Activated naive CD4-positive, alpha-beta T cell treated with anti-CD3 and anti-CD28 coated beads for 36 hours (primary cell): ENCODE results near the gene TMTC2. TPM values are rescaled to one million over a fixed set of nuclear protein-coding genes. Genes with fewer than 3 reads are reported as not detected.

Source experiments
- CTCF ChIA-PET: fragments of 350-600 bp; sonication (Branson Sonifier 250); formaldehyde crosslinking; loops from one replicate; lab custom pipeline; 2021; ENCODE audit warnings: antibody characterized with exemption; lab: Charles Lee
- DNase-seq: peaks from one replicate; pipeline ENCODE4 v3.0.0-alpha.2; 2020
- H3K27ac Mint-ChIP-seq: one replicate; pipeline ENCODE4 v1.8.0; 2021; ENCODE audit warnings: mild to moderate bottlenecking, mixed read lengths
- H3K27me3 Mint-ChIP-seq: one replicate; pipeline ENCODE4 v1.8.0; 2021; ENCODE audit warnings: low read depth, mixed read lengths
- H3K36me3 Mint-ChIP-seq: one replicate; pipeline ENCODE4 v1.8.0; 2021; ENCODE audit warnings: low read depth, mixed read lengths
- H3K4me1 Mint-ChIP-seq: one replicate; pipeline ENCODE4 v1.8.0; 2021; ENCODE audit warnings: low read depth, mixed read lengths
- H3K4me3 Mint-ChIP-seq: one replicate; pipeline ENCODE4 v1.8.0; 2021; ENCODE audit warnings: mild to moderate bottlenecking, moderate library complexity, mixed read lengths
- H3K9me3 Mint-ChIP-seq: one replicate; pipeline ENCODE4 v1.8.0; 2021; ENCODE audit warnings: mixed read lengths
- intact Hi-C: fragments of 100-400 bp; cut with micrococcal nuclease; formaldehyde crosslinking; loops from one replicate; pipeline ENCODE4 v1.15.1; 2023
- total RNA-seq, 2 experiments: library from RNA; stranded (reverse); gene quantifications; one replicate each; pipeline ENCODE4 v1.2.3, GENCODE V29; 2021

Gene TMTC2
- total RNA-seq, 2 experiments from 2014 or later: 3.1 TPM

DNA sequence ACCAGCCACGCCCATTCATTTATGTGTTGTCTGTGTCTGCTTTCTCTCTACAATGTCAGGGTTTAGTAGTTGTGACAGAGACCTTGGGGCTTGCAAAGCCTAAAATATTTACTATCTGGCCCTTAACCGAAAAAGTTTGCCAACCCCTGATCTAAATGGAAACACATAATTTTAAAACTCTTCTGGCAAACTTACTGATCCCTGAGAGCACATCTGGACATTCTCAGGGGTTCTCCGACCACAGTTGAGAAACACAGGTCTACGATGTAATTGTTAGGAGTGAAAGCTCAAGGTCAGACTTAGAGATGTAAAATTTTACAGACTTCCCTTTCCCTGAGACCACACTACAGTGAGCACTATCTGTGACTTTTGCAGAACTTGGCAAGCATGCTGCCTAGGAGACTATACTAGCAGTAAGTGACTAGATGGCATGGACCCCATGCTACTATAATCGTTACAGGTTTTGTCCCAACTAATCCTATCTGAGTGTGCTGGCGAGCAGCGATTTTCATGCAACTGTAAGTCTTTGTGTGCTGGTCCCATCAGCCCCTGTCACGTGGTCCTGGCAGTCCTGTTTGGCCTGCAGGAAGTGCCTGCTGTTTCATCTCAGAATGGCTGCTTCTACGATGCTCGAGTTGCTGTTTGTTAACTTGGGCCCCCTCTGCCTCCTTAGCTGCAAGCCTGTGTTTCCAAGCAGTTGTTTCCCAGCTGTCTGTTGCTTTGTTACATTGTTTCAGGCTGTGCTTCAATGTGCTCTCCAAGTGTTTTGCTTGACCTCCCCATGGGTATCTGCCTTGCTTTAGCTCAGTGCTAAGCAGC lies 21.6 kb downstream of the TMTC2 start:
- no peak for DNase-seq
- H3K4me3 Mint-ChIP-seq: no peak overlapping the region
- intact Hi-C loops: no loop called here
- no peaks in the 10 kb centered on the region for H3K4me1 Mint-ChIP-seq
- no peaks in the 10 kb centered on the region for H3K27me3 Mint-ChIP-seq
- no peaks in the 10 kb centered on the region for H3K36me3 Mint-ChIP-seq
- no peaks in the 10 kb centered on the region for H3K9me3 Mint-ChIP-seq
- CTCF ChIA-PET: no interaction called here
- no peak overlapping the region for H3K27ac Mint-ChIP-seq

DNA sequence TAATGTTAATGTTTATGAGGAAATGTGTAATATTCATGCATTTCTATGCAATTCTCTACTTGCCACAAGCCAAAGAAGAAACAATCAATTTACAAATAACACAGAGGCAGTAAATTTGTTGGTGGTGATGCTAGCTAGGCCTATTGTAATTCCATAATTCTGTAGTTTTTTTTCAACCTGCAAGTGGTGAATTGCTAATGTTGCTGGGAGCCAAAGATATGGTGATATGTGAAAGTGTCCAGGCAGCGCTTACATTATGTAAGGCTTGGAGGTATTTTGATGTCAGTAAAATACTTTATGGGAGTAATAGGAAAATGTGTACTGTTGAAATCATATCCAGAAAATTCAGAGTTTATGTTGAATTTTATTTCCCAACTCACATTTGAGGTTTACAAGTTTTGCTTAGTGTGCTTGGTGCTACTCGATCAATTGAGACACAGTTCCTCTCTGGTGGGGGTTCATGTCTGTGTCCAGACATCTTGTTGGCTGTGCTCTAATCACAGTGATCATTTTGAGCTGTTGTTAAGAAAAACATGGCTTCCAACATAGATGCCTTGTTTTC lies 23.2 kb downstream of the TMTC2 start:
- no peak for DNase-seq
- Mint-ChIP-seq H3K36me3 (no peaks in the 10 kb centered on the region), H3K27me3 (no peaks in the 10 kb centered on the region), H3K9me3 (no peaks in the 10 kb centered on the region), H3K4me1 (no peaks in the 10 kb centered on the region), H3K4me3 (no peak overlapping the region), H3K27ac (no peak overlapping the region)
- CTCF ChIA-PET: no interaction called here
- intact Hi-C loops: no loop called here

DNA sequence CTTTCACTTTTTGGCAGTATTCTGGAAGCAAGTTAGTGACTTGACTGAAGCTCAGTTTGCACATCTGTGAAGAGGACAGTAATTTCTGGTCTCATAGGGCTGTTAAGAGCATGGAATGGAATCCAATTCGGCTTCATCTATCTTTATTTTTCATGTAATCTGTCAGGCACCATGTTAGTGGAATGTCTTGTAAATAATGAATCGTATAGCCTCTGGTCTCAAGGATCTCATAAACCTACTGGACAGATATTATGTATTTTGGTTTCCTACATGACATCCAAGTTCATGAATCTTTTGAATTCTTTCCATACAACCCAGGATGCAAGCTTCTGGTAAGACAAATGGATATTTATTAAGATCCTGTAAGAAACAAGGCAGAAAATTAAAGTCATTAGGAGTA lies 24.0 kb downstream of the TMTC2 start:
- intact Hi-C loops: no loop called here
- Mint-ChIP-seq H3K27ac (no peak overlapping the region), H3K36me3 (no peaks in the 10 kb centered on the region), H3K4me3 (no peak overlapping the region), H3K27me3 (no peaks in the 10 kb centered on the region), H3K4me1 (no peaks in the 10 kb centered on the region), H3K9me3 (no peaks in the 10 kb centered on the region)
- CTCF ChIA-PET: no interaction called here
- DNase-seq: no peak

DNA sequence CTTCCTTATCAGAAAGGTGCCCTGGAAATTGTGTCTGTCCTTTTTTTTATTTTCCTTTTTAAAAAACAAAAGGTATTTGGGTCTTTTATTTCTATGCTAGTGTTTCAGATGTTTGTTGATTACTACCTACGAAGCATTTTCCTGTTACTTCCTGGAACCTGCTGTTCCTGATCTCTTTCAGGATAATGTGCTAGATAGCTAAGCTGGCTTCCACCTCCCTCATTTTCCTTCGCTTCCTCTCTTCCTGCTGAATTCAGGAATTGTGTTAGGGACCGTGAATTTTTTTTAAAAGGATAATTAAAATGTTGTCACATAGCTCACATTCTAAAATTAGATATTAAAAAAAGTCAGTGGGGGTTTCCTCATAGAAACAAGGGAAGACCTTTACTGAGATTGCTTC lies 27.7 kb downstream of the TMTC2 start:
- H3K36me3 Mint-ChIP-seq: no peaks in the 10 kb centered on the region
- no peak overlapping the region for H3K27ac Mint-ChIP-seq
- H3K4me3 Mint-ChIP-seq: no peak overlapping the region
- no peaks in the 10 kb centered on the region for H3K9me3 Mint-ChIP-seq
- H3K27me3 Mint-ChIP-seq: no peaks in the 10 kb centered on the region
- intact Hi-C loops: no loop called here
- H3K4me1 Mint-ChIP-seq: no peaks in the 10 kb centered on the region
- DNase-seq: no peak
- CTCF ChIA-PET: no interaction called here

DNA sequence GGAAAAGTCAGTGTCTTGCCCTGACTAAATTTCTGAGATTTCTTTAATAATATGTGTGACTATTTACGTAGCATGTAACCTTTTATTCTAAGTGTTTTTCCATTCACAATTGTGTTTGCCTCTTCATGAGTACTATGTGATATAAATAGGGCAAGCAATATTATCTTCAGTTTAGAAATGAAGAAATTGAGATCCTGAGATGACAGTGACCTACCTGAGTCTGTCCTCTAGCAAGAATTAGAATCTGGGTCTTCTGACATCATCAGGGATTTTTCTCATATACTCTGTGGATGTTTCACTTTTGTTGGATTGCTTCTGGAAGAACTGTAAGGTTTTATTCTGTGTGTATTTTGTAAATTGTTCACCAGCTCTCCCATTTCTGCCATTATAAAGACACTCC lies 35.0 kb downstream of the TMTC2 start:
- Mint-ChIP-seq H3K9me3 (no peaks in the 10 kb centered on the region), H3K27ac (no peak overlapping the region), H3K36me3 (no peaks in the 10 kb centered on the region), H3K27me3 (no peaks in the 10 kb centered on the region), H3K4me1 (peaks cover 3% of the 10 kb centered on the region), H3K4me3 (no peak overlapping the region)
- intact Hi-C loops: no loop called here
- CTCF ChIA-PET: no interaction called here
- DNase-seq: no peak

DNA sequence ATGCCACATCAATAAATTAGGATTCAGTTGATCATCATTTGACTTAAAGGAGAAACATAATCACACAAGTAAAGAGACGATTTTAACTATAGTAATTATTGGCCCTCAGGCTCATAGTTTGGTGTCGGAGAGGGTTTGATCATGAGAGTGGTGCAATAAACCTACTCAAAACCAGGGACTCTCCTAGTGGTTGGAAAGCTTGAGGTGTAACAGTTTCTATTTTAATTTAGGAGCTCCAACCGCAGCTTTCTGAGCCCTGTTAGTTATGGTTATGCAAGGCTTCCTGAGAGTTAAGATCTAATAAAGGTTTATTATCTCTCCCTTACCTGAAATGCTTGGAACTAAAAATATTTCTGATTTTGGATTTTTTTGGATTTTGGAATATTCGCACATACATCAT lies 36.4 kb downstream of the TMTC2 start:
- Mint-ChIP-seq H3K27ac (no peak overlapping the region), H3K4me1 (peaks cover 3% of the 10 kb centered on the region), H3K4me3 (no peak overlapping the region), H3K36me3 (no peaks in the 10 kb centered on the region), H3K27me3 (no peaks in the 10 kb centered on the region), H3K9me3 (no peaks in the 10 kb centered on the region)
- no peak for DNase-seq
- intact Hi-C loops: no loop called here
- CTCF ChIA-PET: interaction anchor here (0.7 kb wide), 1 partner anchor 37 kb away, joined by 3 read pairs; no protein-coding TSS in a partner anchor

DNA sequence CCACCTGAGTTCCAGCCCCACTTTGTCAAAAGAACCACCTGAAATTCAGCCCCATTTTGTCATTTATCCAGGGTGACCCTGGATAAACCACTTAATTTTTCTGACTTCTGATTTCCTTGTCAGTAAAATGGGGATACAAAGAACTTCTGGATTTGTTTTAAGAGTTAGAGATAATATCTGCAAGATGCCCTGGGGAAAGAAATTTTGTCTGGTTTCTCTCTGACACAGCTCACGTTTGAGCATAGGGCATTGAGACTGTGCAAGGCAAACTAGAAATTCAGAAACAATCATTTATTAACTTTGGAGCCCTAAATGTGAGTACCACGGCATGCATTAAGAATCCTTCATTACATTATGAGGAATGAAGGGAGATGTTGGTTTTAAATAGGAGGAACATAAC lies 37.2 kb downstream of the TMTC2 start:
- DNase-seq: no peak
- no peaks in the 10 kb centered on the region for H3K9me3 Mint-ChIP-seq
- H3K4me3 Mint-ChIP-seq: no peak overlapping the region
- CTCF ChIA-PET: no interaction called here
- H3K27ac Mint-ChIP-seq: no peak overlapping the region
- peaks cover 3% of the 10 kb centered on the region for H3K4me1 Mint-ChIP-seq
- intact Hi-C loops: no loop called here
- H3K36me3 Mint-ChIP-seq: no peaks in the 10 kb centered on the region
- no peaks in the 10 kb centered on the region for H3K27me3 Mint-ChIP-seq

DNA sequence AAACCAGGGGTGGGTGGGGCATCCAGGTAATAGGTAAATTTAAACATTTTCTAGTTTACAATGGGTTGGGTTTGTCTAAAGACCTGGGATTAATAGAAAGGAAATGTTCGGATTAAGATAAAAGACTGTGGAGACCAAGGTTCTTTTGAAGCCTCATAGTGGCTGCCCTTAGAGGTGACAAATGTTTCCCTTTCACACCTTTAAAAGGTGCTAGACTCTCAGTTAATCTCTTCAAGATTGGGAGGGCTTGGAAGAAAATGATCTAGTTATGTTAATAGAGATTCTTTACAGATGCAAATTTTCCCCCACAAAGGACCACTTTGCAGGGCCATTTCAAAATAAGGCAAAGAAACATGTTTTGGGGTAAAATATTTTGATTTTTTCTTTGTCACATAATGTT lies 39.0 kb downstream of the TMTC2 start:
- CTCF ChIA-PET: no interaction called here
- Mint-ChIP-seq H3K9me3 (no peaks in the 10 kb centered on the region), H3K4me1 (peaks cover 3% of the 10 kb centered on the region), H3K27ac (no peak overlapping the region), H3K27me3 (no peaks in the 10 kb centered on the region), H3K4me3 (no peak overlapping the region), H3K36me3 (no peaks in the 10 kb centered on the region)
- intact Hi-C loops: no loop called here
- DNase-seq: no peak

DNA sequence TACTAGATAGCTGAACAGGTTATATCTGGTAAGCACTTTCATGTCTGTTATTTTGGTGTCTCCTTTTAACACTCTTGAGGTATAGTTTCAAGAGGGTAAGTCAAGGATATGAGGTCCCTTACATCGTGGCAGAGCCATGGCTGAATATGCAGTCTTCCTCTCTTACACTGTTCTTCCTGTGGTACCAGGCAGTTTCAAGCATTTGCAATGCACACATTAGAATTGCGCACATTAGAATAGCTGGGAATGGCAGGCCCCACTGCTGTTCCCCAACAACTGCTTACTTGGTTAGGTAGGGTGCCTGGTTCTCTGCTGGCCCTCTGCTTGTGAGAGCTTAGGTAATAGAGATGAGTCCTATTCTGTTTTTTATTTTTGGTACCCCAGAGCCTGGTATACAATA lies 41.2 kb downstream of the TMTC2 start:
- peaks cover under 1% of the 10 kb centered on the region for H3K4me1 Mint-ChIP-seq
- H3K27ac Mint-ChIP-seq: no peak overlapping the region
- CTCF ChIA-PET: interaction anchor here (1.7 kb wide), 1 partner anchor 42 kb away, joined by 4 read pairs; no protein-coding TSS in a partner anchor
- intact Hi-C loops: no loop called here
- no peaks in the 10 kb centered on the region for H3K36me3 Mint-ChIP-seq
- H3K4me3 Mint-ChIP-seq: no peak overlapping the region
- no peak for DNase-seq
- H3K27me3 Mint-ChIP-seq: no peaks in the 10 kb centered on the region
- no peaks in the 10 kb centered on the region for H3K9me3 Mint-ChIP-seq

DNA sequence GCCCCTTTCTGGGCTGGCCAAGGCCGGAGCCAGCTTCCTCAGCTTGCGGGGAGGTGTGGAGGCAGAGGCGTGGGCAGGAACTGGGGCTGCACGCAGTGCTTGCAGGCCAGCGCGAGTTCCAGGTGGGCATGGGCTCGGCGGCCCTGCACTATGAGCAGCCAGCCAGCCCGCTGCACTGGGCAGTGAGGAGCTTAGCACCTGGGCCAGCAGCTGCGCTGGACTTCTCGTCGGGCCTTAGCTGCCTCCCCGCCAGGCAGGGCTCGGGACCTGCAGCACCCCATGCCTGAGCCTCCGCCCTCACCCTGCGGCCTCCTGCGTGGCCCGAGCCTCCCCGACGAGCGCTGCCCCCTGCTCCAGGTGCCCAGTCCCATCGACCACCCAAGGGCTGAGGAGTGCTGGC lies 42.0 kb downstream of the TMTC2 start:
- no peak overlapping the region for H3K27ac Mint-ChIP-seq
- intact Hi-C loops: no loop called here
- no peak for DNase-seq
- CTCF ChIA-PET: interaction anchor here (0.7 to 1.7 kb wide), 2 partner anchors 11 to 43 kb away, joined by 3 to 4 read pairs; no protein-coding TSS in a partner anchor
- no peaks in the 10 kb centered on the region for H3K36me3 Mint-ChIP-seq
- no peaks in the 10 kb centered on the region for H3K27me3 Mint-ChIP-seq
- H3K9me3 Mint-ChIP-seq: no peaks in the 10 kb centered on the region
- no peak overlapping the region for H3K4me3 Mint-ChIP-seq
- H3K4me1 Mint-ChIP-seq: no peaks in the 10 kb centered on the region

DNA sequence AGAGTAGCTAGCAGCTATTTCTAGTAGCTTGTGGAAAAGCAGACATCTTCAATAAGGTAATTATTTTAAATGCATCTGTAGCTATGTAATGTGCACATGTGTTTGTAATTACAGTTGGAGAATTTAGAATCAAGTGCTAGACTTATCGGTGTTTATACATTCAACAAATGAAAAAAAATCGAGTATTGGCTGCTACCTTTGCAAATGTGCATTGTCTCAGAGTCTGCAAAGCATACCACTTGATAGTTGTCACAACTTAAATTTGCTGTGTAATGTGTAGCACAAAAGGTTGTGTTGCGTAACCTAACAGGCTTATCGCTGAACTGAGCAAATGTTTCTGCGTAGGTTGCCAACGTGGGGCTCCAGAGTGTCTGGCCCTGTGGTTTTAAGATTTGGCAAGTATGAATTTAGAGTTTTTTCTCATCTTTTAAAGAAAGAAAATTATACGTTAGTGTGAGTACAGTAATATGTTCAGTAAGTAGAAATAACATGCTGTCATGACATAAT lies 44.3 kb downstream of the TMTC2 start:
- CTCF ChIA-PET: no interaction called here

DNA sequence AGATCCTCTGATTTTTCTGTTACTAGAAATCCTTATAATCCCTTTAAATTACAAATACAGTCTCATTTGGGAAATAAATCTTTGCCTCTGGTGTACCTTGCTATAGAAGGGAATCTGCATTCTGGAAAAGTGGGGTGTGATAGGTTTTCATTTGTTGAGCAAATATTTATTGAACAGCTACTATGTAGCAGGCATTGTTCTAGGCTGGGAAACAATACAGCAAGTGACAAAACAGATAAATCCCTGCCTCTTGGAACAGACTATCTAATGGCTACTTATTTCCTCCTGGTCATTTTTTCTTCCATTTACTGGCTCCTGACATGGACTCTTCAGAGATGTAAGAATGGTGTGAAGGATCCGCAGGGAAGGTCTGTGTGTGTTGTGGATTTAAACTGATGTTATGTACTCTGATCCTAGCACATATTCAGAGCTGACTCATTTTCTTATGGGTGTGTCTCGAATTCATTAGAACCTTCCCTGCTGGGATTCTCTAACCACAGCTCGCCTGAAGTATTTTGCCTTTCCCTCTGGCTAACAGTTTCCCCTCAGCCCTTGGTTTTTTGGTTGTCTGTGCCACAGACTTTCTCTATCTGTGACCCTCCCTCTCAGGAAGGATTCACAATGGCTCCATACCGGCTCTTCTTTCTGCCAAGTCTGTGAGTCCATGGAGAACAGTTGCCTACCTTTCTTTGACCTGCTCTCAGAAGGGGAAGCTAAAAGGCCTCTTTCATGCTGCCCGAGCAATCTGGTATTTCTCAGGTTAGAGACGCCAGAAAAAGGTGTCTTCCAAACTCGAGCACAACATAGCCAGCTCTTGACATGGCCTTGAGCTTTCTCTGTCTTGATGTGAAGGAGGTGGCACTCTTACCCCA lies 53.7 kb downstream of the TMTC2 start:
- H3K27me3 Mint-ChIP-seq: no peaks in the 10 kb centered on the region
- no peaks in the 10 kb centered on the region for H3K36me3 Mint-ChIP-seq
- CTCF ChIA-PET: interaction anchor here (1.0 kb wide), 1 partner anchor 11 kb away, joined by 3 read pairs; no protein-coding TSS in a partner anchor
- no peaks in the 10 kb centered on the region for H3K4me1 Mint-ChIP-seq
- intact Hi-C loops: no loop called here
- no peak overlapping the region for H3K4me3 Mint-ChIP-seq
- no peak overlapping the region for H3K27ac Mint-ChIP-seq
- no peaks in the 10 kb centered on the region for H3K9me3 Mint-ChIP-seq
- DNase-seq: no peak

More for the DNA sequence above, 44.3 kb downstream of the TMTC2 start:
- H3K27ac Mint-ChIP-seq: no peak overlapping the region
- H3K27me3 Mint-ChIP-seq: no peaks in the 10 kb centered on the region
- no peak overlapping the region for H3K4me3 Mint-ChIP-seq
- DNase-seq: no peak
- H3K36me3 Mint-ChIP-seq: no peaks in the 10 kb centered on the region
- intact Hi-C loops: no loop called here
- H3K4me1 Mint-ChIP-seq: no peaks in the 10 kb centered on the region
- no peaks in the 10 kb centered on the region for H3K9me3 Mint-ChIP-seq
